HepG2 (cell line): ENCODE measurements around the gene STX7. TPM values are rescaled to one million over a fixed set of nuclear protein-coding genes. Genes with fewer than 3 reads are reported as not detected.

Experiments
- ATAC-seq: fragments of 200-7000 bp; cut with Tn5 transposase; 3 replicates; pipeline ENCODE4 v1.9.1; 2020; ENCODE audit warnings: mild to moderate bottlenecking, moderate library complexity
- BruUV-seq: library from RNA; stranded (reverse); fragments of 400-500 nt; replicated peaks from 2 replicates; lab custom pipeline; 2021; lab: Mats Ljungman, UMichigan
- CTCF ChIA-PET: fragments of 300-600 bp; formaldehyde crosslinking; extraction: SDS; loops from one replicate; lab custom pipeline; 2021; ENCODE audit warnings: low total read pairs, inconsistent platforms, low intra/inter-chr PET ratio; lab: Yijun Ruan, JAX
- POLR2A ChIA-PET: fragments of 350-600 bp; sonication (Branson Sonifier 250); formaldehyde crosslinking; loops from one replicate; lab custom pipeline; 2020; ENCODE audit warnings: antibody characterized with exemption, inconsistent platforms; lab: Yijun Ruan, JAX
- DNase-seq: peaks from one replicate; pipeline ENCODE4 v3.0.0-alpha.2; 2015; ENCODE audit warnings: low spot score
- FAIRE-seq: peaks from 3 replicates; lab custom pipeline; 2011; peaks lifted over from hg19 to GRCh38; lab: Jason Lieb, UNC
- H2AFZ ChIP-seq: one replicate; pipeline ENCODE4 v1.6.1; 2011; ENCODE audit warnings: low read length, inconsistent platforms
- H3K27ac ChIP-seq: fragments of 300-600 bp; 3 replicates; pipeline ENCODE4 v1.8.0; 2011; ENCODE audit warnings: mixed run types, mild to moderate bottlenecking, mixed read lengths, low read length, inconsistent platforms; ENCODE audit not compliant: insufficient read depth; ENCODE audit errors: extremely low read length
- H3K27me3 ChIP-seq, 2 experiments: fragments of 200-600 bp in 1 of 2; 2 replicates in 1 of 2; 3 replicates in 1 of 2; pipeline versions ENCODE4 v1.6.0 to v1.8.0; 2011; ENCODE audit warnings: low read length in 2 of 2, mild to moderate bottlenecking in 2 of 2, moderate library complexity in 2 of 2, inconsistent platforms in 1 of 2; ENCODE audit not compliant: insufficient read depth in 2 of 2, control insufficient read depth in 1 of 2
- H3K36me3 ChIP-seq, 2 experiments: fragments of 200-600 bp in 1 of 2; replicated peaks in 1 of 2; 2 replicates in 1 of 2; 3 replicates in 1 of 2; pipeline versions ENCODE4 v1.5.1 to v1.8.0; 2011; ENCODE audit warnings: low read length in 2 of 2, inconsistent platforms in 1 of 2; ENCODE audit not compliant: insufficient read depth in 2 of 2, control insufficient read depth in 1 of 2
- H3K4me1 ChIP-seq: 2 replicates; pipeline ENCODE4 v1.5.1; 2012; ENCODE audit warnings: low read length, inconsistent platforms; ENCODE audit not compliant: insufficient read depth
- H3K4me2 ChIP-seq: 2 replicates; pipeline ENCODE4 v1.6.0; 2011; ENCODE audit warnings: low read depth, low read length, inconsistent platforms
- H3K4me3 ChIP-seq, 3 experiments: fragments of 200-600 bp in 1 of 3; sonication (generic), shearing (Covaris generic) in 1 of 3; replicated peaks in 1 of 3; 2 replicates each; pipeline ENCODE4 v1.5.1; 2011 to 2016; ENCODE audit warnings: low read length in 3 of 3, inconsistent platforms in 2 of 3, low read depth in 2 of 3, mild to moderate bottlenecking in 2 of 3, control low read depth in 1 of 3, mixed read lengths in 1 of 3; ENCODE audit not compliant: insufficient read depth in 1 of 3
- H3K79me2 ChIP-seq: one replicate; pipeline ENCODE4 v1.6.1; 2011; ENCODE audit warnings: low read length, inconsistent platforms; ENCODE audit not compliant: insufficient read depth
- H3K9ac ChIP-seq: 2 replicates; pipeline ENCODE4 v1.6.0; 2011; ENCODE audit warnings: mild to moderate bottlenecking, low read depth, low read length, inconsistent platforms; ENCODE audit not compliant: insufficient read depth
- H3K9me3 ChIP-seq: 2 replicates; pipeline ENCODE4 v1.5.1; 2012; ENCODE audit warnings: mild to moderate bottlenecking, low read length
- H4K20me1 ChIP-seq: 2 replicates; pipeline ENCODE4 v1.6.0; 2011; ENCODE audit warnings: inconsistent platforms, mild to moderate bottlenecking, low read length, moderate library complexity; ENCODE audit not compliant: insufficient read depth
- HOMEZ ChIP-seq: IDR thresholded peaks from 2 replicates; pipeline ENCODE4 v1.6.1; 2016; ENCODE audit warnings: low read depth
- JUN ChIP-seq: sonication (generic); formaldehyde crosslinking; IDR thresholded peaks from 2 replicates; pipeline ENCODE4 v1.4.0; 2020; ENCODE audit warnings: mild to moderate bottlenecking, missing genetic modification reagents
- SAP130 ChIP-seq: IDR thresholded peaks from 2 replicates; pipeline ENCODE4 v1.6.1; 2016; ENCODE audit warnings: low read depth
- WGBS: methylation state at CpG from one replicate; pipeline ENCODE4 v1.1.6; 2017; ENCODE audit warnings: low lambda C conversion rate; 5-methylcytosine and 5-hydroxymethylcytosine counted together
- in situ Hi-C: cut with HindIII; loops from 2 replicates; pipeline ENCODE4 v1.10.0; 2017; ENCODE audit warnings: low pct_unique_long_range_greater_than_20kb; ENCODE audit not compliant: extremely low pct_ligation_motif_present
- intact Hi-C: fragments of 100-400 bp; cut with micrococcal nuclease; formaldehyde crosslinking; loops from one replicate; pipeline ENCODE4 v1.10.0; 2022; ENCODE audit not compliant: unreplicated experiment
- polyA plus RNA-seq, 8 experiments: library from polyadenylated mRNA; depleted of rRNA in 3 of 8; stranded (reverse) in 7 of 8; unstranded in 1 of 8; fragments of >200 nt; fragmentation: Illumina TruSeq in 4 of 8; extraction: Trizol in 4 of 8; gene quantifications; 2 replicates each; pipeline versions ENCODE4 v1.2.1 to v1.2.3, GENCODE V29; 2011 to 2016; ENCODE audit warnings: low read depth in 4 of 8, missing spikeins in 1 of 8, mixed read lengths in 1 of 8; ENCODE audit not compliant: insufficient read depth in 1 of 8
- total RNA-seq, 5 experiments: library from RNA; depleted of rRNA; stranded (reverse); fragments of >200 nt; fragmentation: Illumina TruSeq; extraction: Trizol; gene quantifications; 2 replicates each; pipeline ENCODE4 v1.2.3, GENCODE V29; 2016; ENCODE audit warnings: low read depth in 1 of 5
- TF ChIP-seq, protein P1 (sequence below): sonication (generic); IDR thresholded peaks from 2 replicates; pipeline ENCODE4 v1.6.1; 2016; ENCODE audit warnings: low read depth, borderline replicate concordance

Gene STX7
- total and polyA plus RNA-seq, 2 of the 13 experiments (the other 11 are each of a cell fraction or from before 2014, with no cell fraction given): 28.0 to 34.7 TPM

GRCh38 chr6:132504757-132505156 is 8.2 kb downstream of the STX7 start:
- CTCF ChIA-PET: no interaction called here

More at GRCh38 chr6:132504757-132505156, 8.2 kb downstream of the STX7 start:
- H3K27me3 ChIP-seq: no peaks in the 10 kb centered on the region
- no peaks in the 10 kb centered on the region for H3K9me3 ChIP-seq
- H4K20me1 ChIP-seq: peaks cover 11% of the 10 kb centered on the region
- intact Hi-C loops: no loop called here
- H3K4me1 ChIP-seq: peaks cover 5% of the 10 kb centered on the region; the same call in 1 of the 2 replicates
- no peak overlapping the region for H3K9ac ChIP-seq
- peaks cover 39% of the 10 kb centered on the region for H3K79me2 ChIP-seq
- TF ChIP-seq SAP130 (CRISPR knock-in tag) (peak; percentile 22; the same call in 1 of the 2 replicates), JUN (CRISPR knock-in tag) (no peak), HOMEZ (peak; percentile 60; the same call in 1 of the 2 replicates)
- TF ChIP-seq, protein P1, sequence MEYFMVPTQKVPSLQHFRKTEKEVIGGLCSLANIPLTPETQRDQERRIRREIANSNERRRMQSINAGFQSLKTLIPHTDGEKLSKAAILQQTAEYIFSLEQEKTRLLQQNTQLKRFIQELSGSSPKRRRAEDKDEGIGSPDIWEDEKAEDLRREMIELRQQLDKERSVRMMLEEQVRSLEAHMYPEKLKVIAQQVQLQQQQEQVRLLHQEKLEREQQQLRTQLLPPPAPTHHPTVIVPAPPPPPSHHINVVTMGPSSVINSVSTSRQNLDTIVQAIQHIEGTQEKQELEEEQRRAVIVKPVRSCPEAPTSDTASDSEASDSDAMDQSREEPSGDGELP: 0 out of 2 replicates have a peak, but pooled peaks have one; percentile 25
- FAIRE-seq: no peak
- in situ Hi-C loops: no loop called here
- no TSS peak for BruUV-seq
- H3K27ac ChIP-seq: no peak overlapping the region
- no peak for DNase-seq
- H3K36me3 ChIP-seq: peaks cover 2 to 31% of the 10 kb centered on the region in 2 experiments; a peak in 4 of 5 replicates
- H3K4me3 ChIP-seq: no peak overlapping the region
- H3K4me2 ChIP-seq: no peak overlapping the region
- POLR2A ChIA-PET: no interaction called here
- H2AFZ ChIP-seq: no peak overlapping the region
- WGBS: 91% methylated on average over 5 of the region's 5 CpGs
- no peak for ATAC-seq
